PC-9 (cell line): ENCODE results near the gene MLXIP. TPM values are rescaled to one million over a fixed set of nuclear protein-coding genes. Genes with fewer than 3 reads are reported as not detected.

Source experiments
- BruUV-seq: library from RNA; stranded (reverse); fragments of 400-500 nt; replicated peaks from 2 replicates; lab custom pipeline; 2021; lab: Mats Ljungman, UMichigan
- CTCF ChIA-PET: fragments of 300-600 bp; sonication (Branson Sonifier 250); formaldehyde crosslinking; loops from one replicate; lab custom pipeline; 2022; ENCODE audit warnings: antibody characterized with exemption; lab: Charles Lee
- POLR2A ChIA-PET: fragments of 300-600 bp; sonication (Branson Sonifier 250); formaldehyde crosslinking; loops from one replicate; lab custom pipeline; 2022; ENCODE audit warnings: antibody characterized with exemption; ENCODE audit not compliant: unreplicated experiment; lab: Charles Lee
- DNase-seq, 2 experiments: peaks; one replicate each; pipeline versions ENCODE4 v3.0.0 to v3.0.0-alpha.2; 2015 to 2022; ENCODE audit warnings: mixed read lengths in 1 of 2
- H2AFZ ChIP-seq: fragments of 200-600 bp; sonication (generic); 2 replicates; pipeline ENCODE4 v1.8.1; 2017; ENCODE audit warnings: antibody characterized with exemption
- H3F3A ChIP-seq: fragments of 200-600 bp; sonication (generic); 2 replicates; pipeline ENCODE4 v1.8.1; 2017; ENCODE audit warnings: antibody characterized with exemption, mild to moderate bottlenecking, low read depth; ENCODE audit not compliant: insufficient read depth
- H3K27ac ChIP-seq: fragments of 200-600 bp; sonication (generic); 2 replicates; pipeline ENCODE4 v1.6.1; 2016; ENCODE audit warnings: mixed run types
- H3K27me3 ChIP-seq: fragments of 200-600 bp; sonication (generic); 2 replicates; pipeline ENCODE4 v1.6.1; 2016; ENCODE audit warnings: low read depth, mixed run types; ENCODE audit not compliant: insufficient read depth
- H3K36me3 ChIP-seq: fragments of 200-600 bp; sonication (generic); 2 replicates; pipeline ENCODE4 v1.6.1; 2016; ENCODE audit warnings: low read depth, mixed run types
- H3K4me1 ChIP-seq: fragments of 200-600 bp; sonication (generic); replicated peaks from 2 replicates; pipeline ENCODE4 v1.6.1; 2016; ENCODE audit warnings: mixed run types; ENCODE audit not compliant: insufficient read depth
- H3K4me2 ChIP-seq: fragments of 200-600 bp; sonication (generic); 2 replicates; pipeline ENCODE4 v1.6.1; 2017; ENCODE audit warnings: mixed run types
- H3K4me3 ChIP-seq: fragments of 200-600 bp; sonication (generic); 2 replicates; pipeline ENCODE4 v1.6.1; 2016; ENCODE audit warnings: mixed run types
- H3K79me2 ChIP-seq: fragments of 200-600 bp; sonication (generic); 2 replicates; pipeline ENCODE4 v1.6.1; 2017; ENCODE audit warnings: low read depth, mixed run types
- H3K9me2 ChIP-seq: fragments of 200-600 bp; sonication (generic); 2 replicates; pipeline ENCODE4 v1.8.1; 2017; ENCODE audit warnings: mild to moderate bottlenecking; ENCODE audit not compliant: insufficient read depth
- H3K9me3 ChIP-seq: fragments of 200-600 bp; sonication (generic); 2 replicates; pipeline ENCODE4 v1.8.1; 2016; ENCODE audit warnings: low read depth; ENCODE audit not compliant: insufficient read depth
- H4K20me1 ChIP-seq: fragments of 200-600 bp; sonication (generic); 2 replicates; pipeline ENCODE4 v1.8.1; 2017; ENCODE audit not compliant: insufficient read depth
- CTCF ChIP-seq: fragments of 200-600 bp; sonication (generic); conservative IDR thresholded peaks from 2 replicates; pipeline ENCODE4 v1.6.1; 2017; ENCODE audit warnings: mixed run types, antibody characterized with exemption, mild to moderate bottlenecking, moderate library complexity
- EZH2 ChIP-seq: fragments of 200-600 bp; sonication (generic); IDR thresholded peaks from 2 replicates; pipeline ENCODE4 v1.8.0; 2017; ENCODE audit warnings: antibody characterized with exemption, low read depth
- intact Hi-C: fragments of 100-400 bp; cut with micrococcal nuclease; formaldehyde crosslinking; loops from one replicate; pipeline ENCODE4 v1.10.0; 2022; ENCODE audit not compliant: unreplicated experiment
- total RNA-seq: library from RNA; stranded (reverse); gene quantifications from 2 replicates; pipeline ENCODE4 v1.2.3, GENCODE V29; 2021

Gene MLXIP
- total RNA-seq, 1 experiment from 2014 or later = 83.3 TPM

- CTCF ChIA-PET = no interaction called here
- H3K36me3 ChIP-seq = no peaks in the 10 kb centered on the region
- DNase-seq = no peak
- no peak overlapping the region for H2AFZ ChIP-seq
- H3K27ac ChIP-seq = no peak overlapping the region
- H3K27me3 ChIP-seq = no peaks in the 10 kb centered on the region
- no peaks in the 10 kb centered on the region for H3K79me2 ChIP-seq
- BruUV-seq = no TSS peak
- H3K9me2 ChIP-seq = no peaks in the 10 kb centered on the region
- no peaks in the 10 kb centered on the region for H4K20me1 ChIP-seq
- no peaks in the 10 kb centered on the region for H3K4me1 ChIP-seq
- POLR2A ChIA-PET = no interaction called here
- no peaks in the 10 kb centered on the region for H3F3A ChIP-seq
- no peak overlapping the region for H3K4me2 ChIP-seq
- TF ChIP-seq CTCF (no peak), EZH2 (no peak)
- intact Hi-C loops = no loop called here
- no peak overlapping the region for H3K4me3 ChIP-seq
- H3K9me3 ChIP-seq = no peaks in the 10 kb centered on the region
These were observed 74.2 kb downstream of the MLXIP start for GRCh38 chr12:122152754-122153153.

GRCh38 chr12:122155705-122156104, 77.1 kb downstream of the MLXIP start:
- no TSS peak for BruUV-seq
- CTCF ChIA-PET = interaction anchor here (0.7 kb wide), 1 partner anchor 727 kb away, joined by 3 read pairs; no protein-coding TSS in a partner anchor
- POLR2A ChIA-PET = no interaction called here
- no peak for DNase-seq
- H4K20me1 ChIP-seq = no peaks in the 10 kb centered on the region
- no peaks in the 10 kb centered on the region for H3K4me1 ChIP-seq
- no peaks in the 10 kb centered on the region for H3K9me3 ChIP-seq
- no peaks in the 10 kb centered on the region for H3K36me3 ChIP-seq
- no peak overlapping the region for H3K4me2 ChIP-seq
- no peak overlapping the region for H3K4me3 ChIP-seq
- no peak overlapping the region for H3K27ac ChIP-seq
- TF ChIP-seq EZH2 (no peak), CTCF (no peak)
- H3K9me2 ChIP-seq = no peaks in the 10 kb centered on the region
- intact Hi-C loops = no loop called here
- H3K27me3 ChIP-seq = no peaks in the 10 kb centered on the region
- H3F3A ChIP-seq = no peaks in the 10 kb centered on the region
- H3K79me2 ChIP-seq = no peaks in the 10 kb centered on the region
- H2AFZ ChIP-seq = no peak overlapping the region

- no peak for TF ChIP-seq CTCF
- no peak for TF ChIP-seq EZH2
- Histone ChIP-seq H2AFZ (no peak overlapping the region), H3K9me2 (no peaks in the 10 kb centered on the region), H4K20me1 (no peaks in the 10 kb centered on the region), H3K27me3 (no peaks in the 10 kb centered on the region), H3K27ac (no peak overlapping the region), H3K9me3 (no peaks in the 10 kb centered on the region), H3K4me1 (no peaks in the 10 kb centered on the region), H3K4me3 (no peak overlapping the region), H3K4me2 (no peak overlapping the region), H3K36me3 (no peaks in the 10 kb centered on the region), H3K79me2 (no peaks in the 10 kb centered on the region), H3F3A (no peaks in the 10 kb centered on the region)
- no peak for DNase-seq
- intact Hi-C loops = no loop called here
- CTCF ChIA-PET = no interaction called here
- no TSS peak for BruUV-seq
- POLR2A ChIA-PET = no interaction called here
These were observed 80.2 kb downstream of the MLXIP start for GRCh38 chr12:122158700-122159285.
